ENCODE results near the gene MGAT5.

The MGAT5 gene

DNA sequence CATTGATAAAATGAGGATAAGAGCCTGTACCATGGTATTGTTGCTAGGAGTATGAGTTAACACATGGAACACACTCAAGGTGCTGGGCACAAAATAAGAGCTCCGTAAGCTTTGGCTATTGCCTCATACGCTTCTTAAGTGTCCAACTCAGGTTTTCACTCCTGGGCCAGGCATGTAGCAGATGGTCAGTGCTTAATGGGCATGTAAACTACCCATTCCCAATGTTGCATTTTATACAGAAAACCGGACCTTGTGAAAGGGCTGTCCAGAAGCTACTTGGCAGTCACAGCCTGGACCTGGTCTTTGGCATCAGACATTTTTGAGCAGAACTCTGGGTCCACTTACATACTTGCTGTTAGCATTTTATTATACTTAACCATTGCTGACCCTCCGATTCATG, 26.9 kb downstream of the MGAT5 start:
- DNase-seq: no peak

DNA sequence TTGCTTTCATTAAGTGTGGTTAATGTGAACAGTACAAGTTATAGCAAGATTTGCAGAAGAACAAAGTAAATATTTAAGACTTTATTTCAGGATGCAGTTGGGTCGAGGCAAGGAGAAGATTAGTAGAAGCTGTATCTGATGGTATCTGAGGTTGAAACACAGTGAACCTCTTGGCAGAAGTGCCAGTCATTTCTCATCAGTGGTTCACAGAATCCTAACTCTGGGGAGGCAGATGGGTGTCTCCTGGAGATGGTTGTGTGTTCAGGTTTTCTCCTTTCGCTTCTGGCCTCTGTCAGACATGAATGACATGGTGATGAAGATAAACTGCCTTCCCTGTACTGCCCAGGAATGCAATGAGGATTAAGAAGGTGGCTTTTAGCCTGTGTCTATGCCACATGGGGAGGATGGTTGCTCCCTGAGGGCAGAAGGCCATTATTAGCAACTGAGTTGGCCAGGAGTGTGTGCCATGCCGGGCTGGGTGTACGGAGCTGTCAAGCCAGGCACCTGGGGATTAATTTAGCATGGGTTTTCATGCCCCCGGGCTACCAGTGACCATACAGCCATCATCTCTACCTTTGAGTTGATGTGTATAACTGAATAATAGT, 28.0 kb downstream of the MGAT5 start:
- DNase-seq: no peak

DNA sequence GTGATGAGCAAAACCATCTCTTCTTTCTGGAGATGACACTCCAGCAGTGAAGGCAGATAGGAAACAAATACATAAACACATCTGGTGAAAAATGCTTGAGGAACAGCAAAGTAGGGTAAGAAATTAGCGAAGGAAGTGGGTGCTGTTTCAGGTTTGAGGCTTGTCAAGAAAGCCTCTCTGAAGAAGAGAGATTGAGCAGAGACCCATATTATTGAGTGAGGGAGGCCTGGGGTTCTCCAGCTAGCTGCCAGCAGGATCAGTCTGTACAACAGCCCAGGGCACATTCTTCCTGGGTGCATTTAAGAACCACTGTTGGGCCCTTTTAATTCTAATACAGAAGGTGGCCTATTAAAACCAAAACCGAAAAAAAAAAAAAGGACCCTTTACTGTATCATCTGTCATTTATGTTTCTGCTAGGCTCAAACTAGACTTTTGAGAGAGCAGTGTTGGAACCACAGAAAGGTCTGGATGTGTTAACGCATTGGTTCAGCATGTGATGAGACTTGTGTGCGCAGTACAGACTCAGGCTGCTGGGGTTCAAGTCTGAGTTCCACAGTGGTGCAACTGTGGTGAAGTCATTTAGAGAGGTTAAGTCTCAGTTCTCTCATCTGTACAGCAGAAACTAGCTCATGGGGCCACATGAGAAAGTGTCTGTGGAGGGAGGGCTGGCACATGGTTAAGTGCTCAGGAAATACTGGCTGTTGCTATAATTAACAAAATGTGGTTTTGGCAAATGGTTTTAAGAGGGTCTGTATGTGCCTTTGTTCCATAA, 28.9 kb downstream of the MGAT5 start:
- DNase-seq: peak; percentile 72 to 78

DNA sequence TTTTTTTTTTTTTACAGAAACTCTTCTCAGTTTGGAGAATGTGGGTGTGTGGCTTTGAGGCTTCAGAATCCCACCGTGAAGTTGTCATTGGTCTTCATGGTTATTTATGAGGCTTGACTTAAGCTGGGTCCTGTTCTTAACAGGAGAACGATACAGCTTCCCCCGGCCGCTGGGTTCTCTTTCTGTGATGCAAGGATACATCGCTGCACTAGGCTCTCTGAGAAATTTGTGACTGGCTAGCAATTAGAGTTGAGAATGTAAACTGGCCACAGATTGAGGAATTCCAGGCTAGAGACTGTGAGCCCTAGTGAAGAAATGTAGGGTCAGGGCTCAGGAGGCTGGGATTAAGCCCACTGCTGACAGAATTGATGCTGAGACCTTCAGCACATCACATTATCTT, 29.8 kb downstream of the MGAT5 start:
- DNase-seq: no peak

DNA sequence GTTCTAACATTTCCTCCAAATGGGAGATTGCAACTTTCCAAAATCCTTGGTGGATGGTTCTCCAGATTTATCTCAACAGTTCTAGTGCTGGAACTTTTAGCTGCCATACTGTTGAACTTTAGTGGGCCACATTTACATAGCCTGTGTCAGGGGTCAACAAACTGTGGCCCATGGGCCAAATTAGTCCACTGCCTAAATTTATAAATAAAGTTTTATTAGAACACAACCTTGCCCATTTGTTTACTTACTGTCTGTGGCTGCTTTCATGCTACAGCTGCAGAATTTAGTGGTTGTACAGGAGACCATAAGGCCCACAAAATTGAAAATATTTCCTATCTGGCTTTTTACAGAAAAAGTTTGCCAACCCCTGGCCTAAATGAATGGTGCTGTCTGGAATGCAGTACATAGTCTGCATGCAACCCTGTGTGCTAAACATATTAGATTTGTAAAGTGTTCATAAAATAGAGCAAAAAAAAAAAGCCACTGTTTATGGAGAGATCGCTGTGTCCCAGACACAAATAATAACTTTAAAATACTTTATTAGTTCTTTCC, 30.3 kb downstream of the MGAT5 start:
- no peak for DNase-seq

DNA sequence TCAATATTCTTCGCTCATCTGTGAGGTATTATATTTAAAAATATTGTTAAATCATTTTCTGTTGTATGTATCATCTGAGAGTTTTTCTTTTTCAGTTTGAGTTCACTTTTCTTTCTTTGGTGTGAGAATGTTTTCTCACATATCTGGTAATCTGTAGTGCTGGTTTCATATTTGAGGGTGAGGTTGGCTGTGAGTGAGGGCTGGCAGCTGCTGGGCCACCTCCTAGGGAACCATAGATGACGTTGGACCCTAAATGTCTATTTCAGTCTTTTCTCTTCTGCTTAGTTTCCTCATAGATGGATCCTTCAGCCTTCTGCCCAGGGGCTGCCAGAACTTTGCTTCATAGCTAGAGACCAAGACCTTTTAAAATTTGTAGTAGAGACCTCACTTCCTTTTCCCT, 33.5 kb downstream of the MGAT5 start:
- no peak for DNase-seq

DNA sequence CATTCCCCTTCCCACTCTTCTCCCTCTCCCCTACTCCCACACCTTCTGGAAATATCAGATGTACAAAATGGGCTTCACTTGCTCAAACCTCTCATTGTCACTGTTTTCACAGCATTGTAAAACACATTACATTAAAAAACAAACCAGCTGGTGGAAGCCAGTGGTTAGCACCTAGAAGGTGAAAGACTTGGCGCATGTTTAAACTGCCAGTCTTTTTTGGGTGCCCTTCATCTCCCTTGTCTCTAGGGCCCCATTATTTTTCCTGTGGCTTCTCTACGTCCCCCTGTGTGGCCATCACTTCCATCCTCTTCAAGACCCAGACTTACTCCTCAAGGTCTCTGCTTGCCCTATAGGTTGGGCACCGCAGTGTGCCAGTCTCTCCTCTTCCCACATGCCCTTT, 34.9 kb downstream of the MGAT5 start:
- DNase-seq: no peak

DNA sequence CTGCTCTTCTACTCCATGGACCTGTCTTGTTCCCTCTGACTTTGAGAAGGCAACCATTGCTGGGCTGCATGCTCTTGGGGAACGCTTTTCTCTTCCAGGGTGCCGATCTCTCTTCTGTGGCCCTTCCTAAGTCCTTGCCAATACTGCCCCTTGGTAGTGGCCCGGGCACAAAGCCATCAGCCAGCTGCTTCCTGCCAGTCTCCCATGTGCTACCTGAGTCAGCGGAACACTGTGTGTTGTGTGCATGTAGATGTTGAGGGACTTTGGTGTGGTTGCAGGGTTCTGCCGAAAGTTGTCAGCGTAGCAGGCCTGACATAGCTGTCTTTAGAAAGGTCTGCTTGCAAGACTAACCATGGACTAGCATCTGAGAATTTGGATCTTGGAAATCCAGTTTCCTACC, 35.4 kb downstream of the MGAT5 start:
- DNase-seq: no peak

DNA sequence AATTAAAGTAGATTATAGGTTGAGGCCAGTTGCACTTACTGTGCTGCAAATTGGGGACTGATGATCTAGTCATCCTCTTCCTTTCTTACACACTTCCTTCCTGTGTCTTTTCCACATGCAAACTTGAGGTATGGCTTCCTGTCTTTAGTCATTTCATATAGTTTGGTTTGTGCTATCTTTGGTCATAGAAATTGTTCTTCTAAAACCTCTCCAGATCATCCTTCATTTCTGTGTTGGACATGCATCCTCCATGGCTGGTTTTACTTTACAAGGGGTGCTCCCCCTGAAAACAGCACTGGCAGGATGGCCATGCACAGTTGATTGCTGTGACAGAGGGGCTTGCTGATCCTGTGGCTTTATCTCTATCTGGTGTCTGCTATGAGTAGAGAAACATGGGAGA, 36.5 kb downstream of the MGAT5 start:
- DNase-seq: peak; percentile 82 to 86

DNA sequence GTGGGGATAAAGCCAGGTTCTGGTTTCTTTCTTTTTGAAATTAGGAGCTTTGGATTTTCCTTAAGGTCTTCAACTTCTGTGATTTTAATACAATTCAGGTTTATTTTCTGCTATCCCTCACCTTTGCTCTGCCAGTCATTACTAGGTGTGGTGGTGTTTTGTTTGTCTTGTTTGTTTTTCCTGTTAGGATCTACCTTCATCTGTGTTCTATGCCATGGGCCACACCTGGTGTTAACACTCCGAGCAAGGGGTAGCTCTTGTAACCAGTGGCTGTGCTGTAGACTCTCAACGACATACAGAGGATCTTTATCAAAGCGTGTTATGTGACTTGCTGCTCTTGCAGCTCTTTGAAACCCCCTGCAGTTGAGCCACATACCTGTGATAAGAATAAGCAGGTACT, 38.6 kb downstream of the MGAT5 start:
- no peak for DNase-seq

DNA sequence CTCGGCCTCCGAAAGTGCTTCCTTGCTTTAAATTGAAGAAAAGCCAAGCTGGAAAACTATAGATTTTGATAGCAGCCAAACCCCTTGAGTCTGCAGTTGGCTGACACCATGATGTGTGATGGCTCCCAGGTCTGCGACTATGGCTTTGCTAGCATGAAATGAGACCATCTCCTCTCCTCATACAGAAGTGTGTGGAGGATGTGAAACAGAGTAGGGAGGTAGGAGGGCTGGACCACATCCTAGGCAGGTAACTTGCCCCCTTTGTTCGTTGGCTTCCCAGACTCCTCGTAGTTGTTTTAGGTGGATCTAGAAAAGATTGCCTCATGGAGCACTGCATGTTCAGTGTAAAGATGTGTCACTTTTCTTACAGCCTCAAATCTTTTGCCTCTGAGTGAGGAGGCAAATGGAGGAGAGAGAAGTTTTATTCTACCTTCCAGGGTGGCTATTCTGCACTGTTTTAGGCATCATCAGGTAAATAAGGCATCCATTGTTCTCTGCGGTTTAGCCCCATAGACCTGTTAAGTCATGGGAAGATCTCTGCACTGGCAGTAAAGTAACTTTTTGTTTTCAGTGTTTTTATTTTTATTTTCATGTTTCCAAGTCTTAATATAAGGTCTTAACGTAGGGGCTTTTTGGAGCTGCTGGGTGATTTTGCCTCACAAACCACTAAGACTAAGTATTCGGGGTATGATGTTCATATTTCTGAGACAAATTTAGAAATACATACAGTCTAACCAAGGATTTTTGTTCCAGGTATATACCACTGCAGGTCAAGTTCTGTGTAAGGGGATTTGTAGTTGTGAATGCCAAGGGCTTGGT, 40.1 kb downstream of the MGAT5 start:
- no peak for DNase-seq

DNA sequence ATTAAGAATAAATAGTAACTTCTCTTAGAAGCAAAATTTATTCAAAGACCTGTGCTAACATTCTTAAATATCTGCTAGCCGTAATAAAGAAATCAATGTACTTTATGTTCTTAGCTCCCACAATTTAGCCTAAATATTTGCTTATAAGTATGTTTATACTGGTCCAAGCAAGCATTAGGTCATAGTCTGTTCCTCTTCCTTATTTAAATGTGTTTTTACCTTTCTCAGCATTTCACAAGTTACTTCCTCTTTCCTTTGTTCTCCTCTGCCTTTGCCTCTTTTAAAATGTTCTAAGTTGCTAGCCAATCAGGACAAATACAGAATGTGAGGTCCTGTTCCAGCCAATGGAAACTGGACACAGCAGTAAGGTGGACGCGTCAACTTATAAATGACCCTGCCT, 40.7 kb downstream of the MGAT5 start:
- DNase-seq: peak; percentile 83 to 87

DNA sequence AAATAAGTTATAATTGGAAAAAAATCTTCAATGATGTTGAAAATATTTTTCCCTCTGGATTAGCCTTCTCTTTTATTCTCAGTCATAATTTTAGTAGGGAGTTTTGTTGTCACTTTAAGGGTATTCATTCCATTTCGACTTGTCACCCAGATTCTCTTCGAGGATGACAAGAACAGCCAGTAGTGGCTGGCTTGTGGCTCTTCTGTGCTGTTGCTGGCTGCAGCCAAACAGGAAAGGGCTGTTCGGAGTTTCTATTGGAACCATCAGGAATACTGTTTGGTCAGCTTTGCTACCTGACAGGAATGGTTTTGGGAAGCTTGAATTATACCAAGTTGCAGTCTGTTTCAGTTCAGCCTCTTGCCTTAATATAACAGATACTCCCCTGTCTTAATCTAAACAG, 41.6 kb downstream of the MGAT5 start:
- no peak for DNase-seq

DNA sequence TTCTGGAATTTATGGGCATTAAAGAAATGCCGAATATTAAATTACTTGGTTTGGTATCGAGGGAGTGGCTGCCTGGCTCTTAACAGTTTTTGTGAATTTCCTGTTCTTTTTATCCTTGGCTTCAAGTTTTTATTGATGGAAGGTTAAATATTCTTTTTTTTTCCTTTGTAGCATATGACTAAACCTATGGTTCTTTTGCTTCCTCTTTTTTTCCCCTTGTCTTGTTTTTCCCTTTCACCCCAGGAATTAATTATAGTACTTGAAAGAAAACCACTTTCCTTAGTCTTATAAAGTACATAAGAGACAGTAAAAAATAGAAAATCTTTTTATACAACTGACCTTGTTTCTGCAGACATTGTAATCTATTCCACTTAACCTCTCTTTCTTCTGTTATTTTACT, 42.4 kb downstream of the MGAT5 start:
- DNase-seq: peak; percentile 81 to 82

DNA sequence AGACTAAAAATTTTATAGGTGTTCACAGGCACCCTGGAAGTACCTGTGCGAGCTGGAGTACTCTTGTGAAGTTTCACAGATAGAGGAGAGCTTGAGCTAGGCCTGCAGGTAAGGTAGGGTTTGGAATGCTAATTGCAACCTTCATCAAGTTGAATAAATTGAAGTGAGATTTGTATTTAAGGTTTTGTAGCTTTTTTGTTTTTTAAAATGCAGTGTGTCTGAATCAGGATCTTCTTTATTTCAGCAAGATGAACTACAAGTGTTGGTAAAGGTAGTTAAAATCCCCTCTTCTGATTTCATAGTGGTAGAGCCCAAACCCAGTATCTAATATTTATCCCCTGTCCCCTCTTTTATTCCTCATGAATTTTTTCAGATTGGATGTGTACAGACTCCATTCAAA, 45.5 kb downstream of the MGAT5 start:
- DNase-seq: no peak

DNA sequence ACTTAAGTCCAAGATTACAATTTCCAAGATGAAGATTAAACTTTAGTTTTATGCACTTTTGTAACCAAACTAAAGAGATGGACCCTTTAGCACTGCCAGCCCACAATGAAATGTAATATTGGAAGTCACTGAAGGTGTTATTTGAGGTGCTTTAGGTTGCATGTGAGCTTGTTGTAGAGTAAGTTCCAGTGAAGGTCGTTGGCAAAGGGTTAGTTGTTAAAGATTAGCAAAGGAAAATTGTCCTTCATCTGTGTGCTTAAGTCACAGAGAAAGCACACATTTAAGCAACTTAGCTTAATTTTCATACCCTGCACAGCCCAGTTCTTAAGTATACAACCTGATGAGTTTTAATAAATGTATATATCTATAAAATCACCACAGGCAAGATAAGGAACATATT, 46.7 kb downstream of the MGAT5 start:
- no peak for DNase-seq

DNA sequence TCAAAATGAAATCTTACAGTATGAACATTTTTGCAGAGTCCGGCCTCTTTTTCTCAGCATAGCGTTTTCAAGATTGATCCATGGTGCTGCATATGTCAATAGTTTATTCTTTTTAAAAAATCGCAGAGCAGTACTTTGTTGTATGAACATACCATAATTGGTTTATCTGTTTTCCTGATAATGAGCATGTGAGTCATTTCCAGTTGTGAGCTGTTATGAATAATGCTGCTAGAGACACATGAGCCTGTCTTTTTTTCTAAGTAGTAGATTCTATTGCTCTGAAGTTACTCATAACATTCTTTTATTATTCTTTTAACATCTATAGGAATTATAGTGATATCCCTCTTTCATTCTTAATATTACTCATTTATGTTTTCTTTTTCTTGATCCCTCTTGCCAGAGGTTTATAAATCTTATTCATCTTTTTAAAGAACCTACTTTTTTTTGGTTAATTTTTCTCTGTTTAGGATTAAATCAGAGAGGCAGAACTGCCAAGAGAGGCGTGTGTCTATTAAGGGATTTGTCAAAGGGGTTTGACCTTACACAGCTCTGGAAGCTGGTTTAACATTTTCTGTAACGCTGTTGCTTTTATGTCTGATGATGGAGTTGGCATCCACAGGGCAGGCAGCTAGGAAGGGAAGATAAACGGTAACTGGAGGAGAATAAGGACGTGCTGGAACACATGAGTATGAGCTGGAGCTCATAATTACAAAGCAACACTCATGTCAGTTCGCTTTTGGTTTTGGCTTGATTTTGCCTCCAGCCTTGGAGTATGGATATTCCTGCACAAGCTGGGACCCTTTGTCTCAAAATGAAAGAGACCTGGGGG, 47.4 kb downstream of the MGAT5 start:
- DNase-seq: no peak

DNA sequence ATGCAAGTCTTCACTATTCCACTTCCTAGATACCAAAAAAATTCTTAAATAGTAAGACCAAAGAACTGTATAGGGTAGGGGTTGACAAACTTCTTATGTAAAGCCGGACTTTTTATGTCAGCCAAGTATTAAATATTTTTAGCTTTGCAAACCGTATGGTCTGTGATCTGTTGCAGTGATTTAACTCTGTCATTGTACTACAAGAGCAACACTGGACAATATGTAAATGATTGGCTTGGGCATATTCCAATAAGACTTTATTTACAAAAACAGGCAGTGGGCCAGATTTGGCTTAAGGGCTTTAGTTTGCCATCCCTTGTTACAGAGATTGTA, 48.0 kb downstream of the MGAT5 start:
- no peak for DNase-seq

DNA sequence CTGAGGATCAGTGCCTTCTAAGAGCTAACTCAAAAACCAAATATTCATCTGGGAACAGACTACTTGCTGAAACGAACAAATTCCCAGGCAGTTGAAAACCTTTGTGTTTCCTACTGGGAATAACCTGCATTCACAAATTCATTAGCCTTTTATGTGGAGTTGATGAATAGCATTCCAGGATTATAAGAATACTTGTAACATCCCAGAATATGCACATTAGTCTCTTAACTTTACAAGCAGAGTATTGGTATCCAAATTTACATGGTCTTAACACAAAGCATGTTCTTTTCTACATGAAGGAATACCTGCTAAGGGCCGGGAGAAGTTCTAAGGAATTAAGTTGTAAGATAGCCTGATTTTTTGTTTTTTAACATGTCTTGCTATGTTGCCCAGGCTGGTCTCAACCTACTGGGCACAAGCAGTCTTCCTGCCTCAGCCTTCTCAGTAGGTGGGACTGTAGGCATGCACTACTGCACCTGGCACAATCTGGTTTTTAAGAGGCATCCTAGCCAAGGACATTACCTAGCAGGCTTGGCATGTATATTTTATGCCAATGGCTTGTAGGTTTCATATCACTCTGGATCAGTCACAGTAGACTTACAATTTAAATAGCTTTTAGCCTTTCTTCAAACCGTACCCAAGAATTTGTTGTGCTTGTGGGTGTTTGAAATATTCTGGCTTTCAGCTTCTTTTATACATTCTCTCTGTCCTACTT, 50.7 kb downstream of the MGAT5 start:
- no peak for DNase-seq

DNA sequence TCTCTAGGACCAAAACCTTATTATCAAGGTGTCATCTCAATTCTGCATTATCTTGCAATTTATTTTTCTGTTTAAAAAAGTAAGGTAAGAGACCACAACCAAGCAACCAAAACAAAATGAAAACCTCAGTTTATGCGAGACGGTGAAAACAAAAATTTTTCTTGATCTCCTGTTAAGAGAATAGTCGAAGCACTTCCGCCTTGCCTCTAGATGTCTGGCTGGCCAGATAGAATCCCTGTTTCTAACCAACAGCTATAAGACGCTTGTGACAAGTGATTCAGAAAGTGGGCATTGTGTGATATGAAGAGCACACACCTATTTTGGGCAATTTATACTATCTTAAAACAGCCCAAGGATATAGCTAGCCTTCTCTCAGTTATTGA, 51.2 kb downstream of the MGAT5 start:
- no peak for DNase-seq

DNA sequence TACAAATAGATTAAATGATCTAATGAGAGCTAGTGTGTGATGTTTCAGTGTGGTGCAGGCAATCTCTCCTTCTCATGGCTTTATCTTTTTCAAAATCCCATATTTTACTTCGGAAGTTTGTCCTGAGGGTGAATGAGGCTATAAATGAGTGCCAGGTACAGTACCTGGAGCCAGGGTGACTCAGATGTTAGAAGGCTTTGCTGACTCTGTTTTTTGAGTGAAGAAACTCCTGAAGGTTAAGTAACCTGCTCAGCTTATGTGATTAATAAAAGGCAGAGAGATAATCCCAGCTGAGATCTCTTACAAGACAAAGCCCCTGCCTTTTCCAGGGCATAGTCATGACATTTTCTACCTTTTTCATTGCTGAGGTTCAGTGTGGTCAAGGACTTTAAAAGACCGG, 52.6 kb downstream of the MGAT5 start:
- no peak for DNase-seq

DNA sequence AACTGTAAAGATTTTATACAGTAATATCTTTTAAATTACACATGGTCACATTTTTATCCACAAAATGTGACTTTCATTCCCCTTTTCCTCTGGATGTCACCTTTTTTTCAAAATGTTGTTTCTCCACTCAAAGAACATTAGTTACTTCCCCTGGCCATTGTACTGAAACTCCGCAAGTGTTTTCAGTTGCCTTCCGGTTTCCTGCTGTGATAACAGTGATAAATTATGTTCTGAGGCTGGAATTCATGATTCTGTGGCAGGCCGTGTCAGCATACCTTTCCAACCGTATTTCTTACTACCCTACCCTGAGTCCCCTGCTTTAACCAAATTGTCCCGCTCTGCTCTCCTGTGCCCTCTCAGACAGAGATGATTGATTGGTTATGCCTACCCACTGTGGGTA, 53.5 kb downstream of the MGAT5 start:
- DNase-seq: no peak

All from Kasumi-1 (cell line).